K562 (cell line): ENCODE results near the gene SUB1.

Experiments
- BRCA1 ChIP-seq, 2 experiments: fragments of 450-650 bp in 1 of 2; sonication (generic) in 1 of 2; formaldehyde crosslinking in 1 of 2; IDR thresholded peaks; 2 replicates each; pipeline versions ENCODE4 v1.5.0 to v1.6.1; 2017 to 2020; ENCODE audit warnings: mild to moderate bottlenecking in 1 of 2, missing genetic modification reagents in 1 of 2
- CBX2 ChIP-seq: fragments of 200-600 bp; sonication (generic); IDR thresholded peaks from one replicate; pipeline ENCODE4 v1.6.1; 2012; ENCODE audit warnings: mild to moderate bottlenecking, low read length, inconsistent platforms; ENCODE audit not compliant: insufficient read depth, poor library complexity, severe bottlenecking
- CBX3 ChIP-seq, 2 experiments: IDR thresholded peaks; 1 replicate in 1 of 2; 2 replicates in 1 of 2; pipeline ENCODE4 v1.6.1; 2012; ENCODE audit warnings: inconsistent platforms in 2 of 2, low read length in 2 of 2, borderline replicate concordance in 1 of 2, control low read depth in 1 of 2
- CTCF ChIP-seq, 3 experiments: IDR thresholded peaks in 2 of 3; conservative IDR thresholded peaks in 1 of 3; 2 replicates each; pipeline ENCODE4 v1.5.1; 2011 to 2012; ENCODE audit warnings: low read length in 3 of 3, mild to moderate bottlenecking in 3 of 3, control low read depth in 2 of 3, improper control_type of control experiment in 1 of 3, inconsistent platforms in 1 of 3, low read depth in 1 of 3, mixed read lengths in 1 of 3, moderate library complexity in 1 of 3; ENCODE audit not compliant: insufficient read depth in 2 of 3
- DPF2 ChIP-seq: fragments of 450-650 bp; IDR thresholded peaks from 2 replicates; pipeline ENCODE4 v1.6.1; 2016
- GATA2 ChIP-seq: sonication (generic); formaldehyde crosslinking; IDR thresholded peaks from 2 replicates; pipeline ENCODE4 v1.4.0; 2020; ENCODE audit warnings: mild to moderate bottlenecking, missing genetic modification reagents
- HDAC2 ChIP-seq: fragments of 450-650 bp; IDR thresholded peaks from 2 replicates; pipeline ENCODE4 v1.6.1; 2016; ENCODE audit warnings: mild to moderate bottlenecking
- POLR2A ChIP-seq: fragments of 450-650 bp; conservative IDR thresholded peaks from 2 replicates; pipeline ENCODE4 v1.6.1; 2016
- RAD21 ChIP-seq, 2 experiments: fragments of 250-450 bp in 1 of 2; fragments of 450-650 bp in 1 of 2; sonication (Bioruptor Pico) in 1 of 2; formaldehyde crosslinking in 1 of 2; IDR thresholded peaks in 1 of 2; conservative IDR thresholded peaks in 1 of 2; 2 replicates each; pipeline versions ENCODE4 v1.4.0 to v1.8.0; 2020 to 2022; ENCODE audit warnings: mild to moderate bottlenecking in 2 of 2, moderate library complexity in 1 of 2
- TBP ChIP-seq: optimal IDR thresholded peaks from 2 replicates; pipeline ENCODE3; 2011; ENCODE audit warnings: low read depth, low read length, improper control_type of control experiment
- TF ChIP-seq, protein P1 (sequence below): sonication (generic); formaldehyde crosslinking; IDR thresholded peaks from 2 replicates; pipeline ENCODE4 v1.8.1; 2023; ENCODE audit warnings: mild to moderate bottlenecking, missing genetic modification reagents

- TF ChIP-seq, protein P1, sequence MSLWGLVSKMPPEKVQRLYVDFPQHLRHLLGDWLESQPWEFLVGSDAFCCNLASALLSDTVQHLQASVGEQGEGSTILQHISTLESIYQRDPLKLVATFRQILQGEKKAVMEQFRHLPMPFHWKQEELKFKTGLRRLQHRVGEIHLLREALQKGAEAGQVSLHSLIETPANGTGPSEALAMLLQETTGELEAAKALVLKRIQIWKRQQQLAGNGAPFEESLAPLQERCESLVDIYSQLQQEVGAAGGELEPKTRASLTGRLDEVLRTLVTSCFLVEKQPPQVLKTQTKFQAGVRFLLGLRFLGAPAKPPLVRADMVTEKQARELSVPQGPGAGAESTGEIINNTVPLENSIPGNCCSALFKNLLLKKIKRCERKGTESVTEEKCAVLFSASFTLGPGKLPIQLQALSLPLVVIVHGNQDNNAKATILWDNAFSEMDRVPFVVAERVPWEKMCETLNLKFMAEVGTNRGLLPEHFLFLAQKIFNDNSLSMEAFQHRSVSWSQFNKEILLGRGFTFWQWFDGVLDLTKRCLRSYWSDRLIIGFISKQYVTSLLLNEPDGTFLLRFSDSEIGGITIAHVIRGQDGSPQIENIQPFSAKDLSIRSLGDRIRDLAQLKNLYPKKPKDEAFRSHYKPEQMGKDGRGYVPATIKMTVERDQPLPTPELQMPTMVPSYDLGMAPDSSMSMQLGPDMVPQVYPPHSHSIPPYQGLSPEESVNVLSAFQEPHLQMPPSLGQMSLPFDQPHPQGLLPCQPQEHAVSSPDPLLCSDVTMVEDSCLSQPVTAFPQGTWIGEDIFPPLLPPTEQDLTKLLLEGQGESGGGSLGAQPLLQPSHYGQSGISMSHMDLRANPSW (CRISPR knock-in tag), result no peak
- TF ChIP-seq GATA2 (CRISPR knock-in tag) (no peak), HDAC2 (no peak), POLR2A (no peak), RAD21 (CRISPR knock-in tag; conservative IDR thresholded peaks at IDR 0.05 in 1 of 2, IDR thresholded peaks at IDR 0.05 in 1 of 2) (no peak), TBP (no peak), CTCF (IDR thresholded peaks at IDR 0.05 in 2 of 3, conservative IDR thresholded peaks at IDR 0.05 in 1 of 3; ENCODE audit: insufficient read depth in 2 of 3, low read depth in 1 of 3, low read length in 3 of 3) (no peak), BRCA1 (IDR thresholded peaks at IDR 0.05) (no peak), BRCA1 (CRISPR knock-in tag; IDR thresholded peaks at IDR 0.05) (no peak), CBX2 (no peak), CBX3 (IDR thresholded peaks at IDR 0.05; ENCODE audit: borderline replicate concordance in 1 of 2, low read length in 2 of 2) (no peak), DPF2 (no peak)
Observed at GRCh38 chr5:32578764-32579163, 6.6 kb upstream of the SUB1 start.
